ENCODE data around the gene ATXN7. TPM values are rescaled to one million over a fixed set of nuclear protein-coding genes. Genes with fewer than 3 reads are reported as not detected.
A peak's percentile ranks its signal among the peaks of the same experiment; 100 is the strongest.

ATXN7 gene
- total and polyA plus RNA-seq, 2 of the 13 experiments (the other 11 are each of a cell fraction or from before 2014, with no cell fraction given): 13.8 to 20.0 TPM

GRCh38 chr3:63967675-63968611 is 104.3 kb downstream of the ATXN7 start (continued):
- TF ChIP-seq, protein P1, sequence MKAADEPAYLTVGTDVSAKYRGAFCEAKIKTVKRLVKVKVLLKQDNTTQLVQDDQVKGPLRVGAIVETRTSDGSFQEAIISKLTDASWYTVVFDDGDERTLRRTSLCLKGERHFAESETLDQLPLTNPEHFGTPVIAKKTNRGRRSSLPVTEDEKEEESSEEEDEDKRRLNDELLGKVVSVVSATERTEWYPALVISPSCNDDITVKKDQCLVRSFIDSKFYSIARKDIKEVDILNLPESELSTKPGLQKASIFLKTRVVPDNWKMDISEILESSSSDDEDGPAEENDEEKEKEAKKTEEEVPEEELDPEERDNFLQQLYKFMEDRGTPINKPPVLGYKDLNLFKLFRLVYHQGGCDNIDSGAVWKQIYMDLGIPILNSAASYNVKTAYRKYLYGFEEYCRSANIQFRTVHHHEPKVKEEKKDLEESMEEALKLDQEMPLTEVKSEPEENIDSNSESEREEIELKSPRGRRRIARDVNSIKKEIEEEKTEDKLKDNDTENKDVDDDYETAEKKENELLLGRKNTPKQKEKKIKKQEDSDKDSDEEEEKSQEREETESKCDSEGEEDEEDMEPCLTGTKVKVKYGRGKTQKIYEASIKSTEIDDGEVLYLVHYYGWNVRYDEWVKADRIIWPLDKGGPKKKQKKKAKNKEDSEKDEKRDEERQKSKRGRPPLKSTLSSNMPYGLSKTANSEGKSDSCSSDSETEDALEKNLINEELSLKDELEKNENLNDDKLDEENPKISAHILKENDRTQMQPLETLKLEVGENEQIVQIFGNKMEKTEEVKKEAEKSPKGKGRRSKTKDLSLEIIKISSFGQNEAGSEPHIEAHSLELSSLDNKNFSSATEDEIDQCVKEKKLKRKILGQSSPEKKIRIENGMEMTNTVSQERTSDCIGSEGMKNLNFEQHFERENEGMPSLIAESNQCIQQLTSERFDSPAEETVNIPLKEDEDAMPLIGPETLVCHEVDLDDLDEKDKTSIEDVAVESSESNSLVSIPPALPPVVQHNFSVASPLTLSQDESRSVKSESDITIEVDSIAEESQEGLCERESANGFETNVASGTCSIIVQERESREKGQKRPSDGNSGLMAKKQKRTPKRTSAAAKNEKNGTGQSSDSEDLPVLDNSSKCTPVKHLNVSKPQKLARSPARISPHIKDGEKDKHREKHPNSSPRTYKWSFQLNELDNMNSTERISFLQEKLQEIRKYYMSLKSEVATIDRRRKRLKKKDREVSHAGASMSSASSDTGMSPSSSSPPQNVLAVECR (CRISPR knock-in tag; IDR thresholded peaks at IDR 0.05; ENCODE audit: borderline replicate concordance): peak; percentile 67; the same call in 1 of the 2 replicates
- TF ChIP-seq YY1 (IDR thresholded peaks at IDR 0.05; ENCODE audit: insufficient read depth, insufficient replicate concordance, low read depth, low read length): no peak
- TF ChIP-seq ZMYM4 (CRISPR knock-in tag; IDR thresholded peaks at IDR 0.05): 0 out of 2 replicates have a peak, but pooled peaks have one; percentile 51
- no peak for TF ChIP-seq SMARCE1 (IDR thresholded peaks at IDR 0.05; ENCODE audit: borderline replicate concordance)
- no peak for TF ChIP-seq MIER2 (CRISPR knock-in tag; IDR thresholded peaks at IDR 0.05)
- peak; percentile 46; the same call in 1 of the 3 replicates for TF ChIP-seq MXI1 (IDR thresholded peaks at IDR 0.05; ENCODE audit: borderline replicate concordance, low read depth, low read length)
- TF ChIP-seq ADNP (CRISPR knock-in tag; IDR thresholded peaks at IDR 0.05): no peak
- no peak for TF ChIP-seq BCL3 (CRISPR knock-in tag; IDR thresholded peaks at IDR 0.05)
- TF ChIP-seq ZFP1 (CRISPR knock-in tag; IDR thresholded peaks at IDR 0.05): no peak
- TF ChIP-seq ZFP36L2 (CRISPR knock-in tag; IDR thresholded peaks at IDR 0.05): no peak
- TF ChIP-seq PTBP1 (IDR thresholded peaks at IDR 0.05; ENCODE audit: low read depth, low read length, poor library complexity, severe bottlenecking): no peak
- TF ChIP-seq ZNF335 (CRISPR knock-in tag; IDR thresholded peaks at IDR 0.05): no peak
- no peak for TF ChIP-seq ZNF879 (CRISPR knock-in tag; IDR thresholded peaks at IDR 0.05)
- no peak for TF ChIP-seq HDAC6 (IDR thresholded peaks at IDR 0.05; ENCODE audit: low read depth, low read length)
- TF ChIP-seq, protein P2, sequence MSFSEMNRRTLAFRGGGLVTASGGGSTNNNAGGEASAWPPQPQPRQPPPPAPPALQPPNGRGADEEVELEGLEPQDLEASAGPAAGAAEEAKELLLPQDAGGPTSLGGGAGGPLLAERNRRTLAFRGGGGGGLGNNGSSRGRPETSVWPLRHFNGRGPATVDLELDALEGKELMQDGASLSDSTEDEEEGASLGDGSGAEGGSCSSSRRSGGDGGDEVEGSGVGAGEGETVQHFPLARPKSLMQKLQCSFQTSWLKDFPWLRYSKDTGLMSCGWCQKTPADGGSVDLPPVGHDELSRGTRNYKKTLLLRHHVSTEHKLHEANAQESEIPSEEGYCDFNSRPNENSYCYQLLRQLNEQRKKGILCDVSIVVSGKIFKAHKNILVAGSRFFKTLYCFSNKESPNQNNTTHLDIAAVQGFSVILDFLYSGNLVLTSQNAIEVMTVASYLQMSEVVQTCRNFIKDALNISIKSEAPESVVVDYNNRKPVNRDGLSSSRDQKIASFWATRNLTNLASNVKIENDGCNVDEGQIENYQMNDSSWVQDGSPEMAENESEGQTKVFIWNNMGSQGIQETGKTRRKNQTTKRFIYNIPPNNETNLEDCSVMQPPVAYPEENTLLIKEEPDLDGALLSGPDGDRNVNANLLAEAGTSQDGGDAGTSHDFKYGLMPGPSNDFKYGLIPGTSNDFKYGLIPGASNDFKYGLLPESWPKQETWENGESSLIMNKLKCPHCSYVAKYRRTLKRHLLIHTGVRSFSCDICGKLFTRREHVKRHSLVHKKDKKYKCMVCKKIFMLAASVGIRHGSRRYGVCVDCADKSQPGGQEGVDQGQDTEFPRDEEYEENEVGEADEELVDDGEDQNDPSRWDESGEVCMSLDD (CRISPR knock-in tag; IDR thresholded peaks at IDR 0.05; ENCODE audit: borderline replicate concordance): no peak
- peak; percentile 69 for TF ChIP-seq HDAC2 (CRISPR knock-in tag; IDR thresholded peaks at IDR 0.05)
- TF ChIP-seq THYN1 (CRISPR knock-in tag; IDR thresholded peaks at IDR 0.05; ENCODE audit: borderline replicate concordance, low read depth): no peak
- no peak for TF ChIP-seq ZNF770 (CRISPR knock-in tag; IDR thresholded peaks at IDR 0.05)
- no peak for TF ChIP-seq RELA (CRISPR knock-in tag; IDR thresholded peaks at IDR 0.05)

Measured in HepG2 (cell line).